GM19438 (cell line): ENCODE measurements around the gene TTC34.
"Not testable (repeated sequence)": the region's sequence is repeated elsewhere in the genome, so short reads cannot be mapped to it uniquely, and the experiment has no call there.

Experiments used
- ATAC-seq: cut with Tn5 transposase; IDR thresholded peaks from one replicate; pipeline ENCODE4 v1.9.1; 2021; ENCODE audit warnings: low read depth; ENCODE audit not compliant: unreplicated experiment

TTC34 gene

DNA sequence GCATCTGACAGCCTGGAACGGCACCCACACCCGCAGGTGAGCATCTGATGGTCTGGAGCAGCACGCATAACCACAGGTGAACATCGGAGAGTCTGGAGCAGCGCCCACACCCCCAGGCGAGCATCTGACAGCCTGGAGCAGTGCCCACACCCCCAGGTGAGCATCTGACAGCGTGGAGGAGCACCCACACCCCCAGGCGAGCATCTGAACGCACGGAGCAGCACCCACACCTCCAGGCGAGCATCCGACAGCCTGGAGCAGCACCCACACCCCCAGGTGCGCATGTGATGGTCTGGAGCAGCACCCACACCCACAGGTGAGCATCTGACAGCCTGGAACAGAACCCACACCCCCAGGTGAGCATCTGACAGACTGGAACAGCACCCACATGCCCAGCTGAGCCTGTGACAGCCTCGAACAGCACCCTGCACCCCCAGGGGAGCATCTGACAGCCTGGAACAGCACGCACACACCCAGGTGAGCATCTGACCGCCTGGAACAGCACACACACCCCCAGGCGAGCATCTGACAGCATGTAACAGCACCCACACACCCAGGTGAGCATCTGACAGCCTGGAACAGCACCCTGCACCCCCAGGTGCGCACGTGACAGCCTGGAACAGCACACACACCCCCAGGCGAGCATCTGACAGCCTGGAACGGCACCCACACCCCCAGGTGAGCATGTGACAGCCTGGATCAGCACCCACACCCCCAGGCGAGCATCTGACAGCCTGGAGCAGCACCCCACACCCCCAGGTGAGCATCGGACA is 115.2 kb downstream of the TTC34 start:
- not testable (repeated sequence) for ATAC-seq

GRCh38 chr1:2685671-2686070 is 115.8 kb downstream of the TTC34 start:
- not testable (repeated sequence) for ATAC-seq

- ATAC-seq: not testable (repeated sequence)
Measured at GRCh38 chr1:2684878-2685277, 116.6 kb downstream of the TTC34 start.

DNA sequence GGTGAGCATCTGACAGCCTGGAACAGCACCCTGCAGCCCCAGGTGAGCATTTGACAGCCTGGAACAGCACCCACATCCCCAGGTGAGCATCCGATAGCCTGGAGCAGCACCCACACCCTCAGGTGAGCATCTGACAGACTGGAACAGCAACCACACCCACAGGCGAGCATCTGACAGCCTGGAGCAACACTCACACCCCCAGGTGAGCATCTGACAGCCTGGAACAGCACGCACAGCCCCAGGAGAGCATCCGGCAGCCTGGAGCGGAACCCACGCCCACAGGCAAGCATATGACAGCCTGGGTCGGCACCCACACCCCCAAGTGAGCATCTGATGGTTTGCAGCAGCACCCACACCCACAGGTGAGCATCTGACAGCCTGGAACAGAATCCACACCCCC is 117.5 kb downstream of the TTC34 start:
- not testable (repeated sequence) for ATAC-seq

DNA sequence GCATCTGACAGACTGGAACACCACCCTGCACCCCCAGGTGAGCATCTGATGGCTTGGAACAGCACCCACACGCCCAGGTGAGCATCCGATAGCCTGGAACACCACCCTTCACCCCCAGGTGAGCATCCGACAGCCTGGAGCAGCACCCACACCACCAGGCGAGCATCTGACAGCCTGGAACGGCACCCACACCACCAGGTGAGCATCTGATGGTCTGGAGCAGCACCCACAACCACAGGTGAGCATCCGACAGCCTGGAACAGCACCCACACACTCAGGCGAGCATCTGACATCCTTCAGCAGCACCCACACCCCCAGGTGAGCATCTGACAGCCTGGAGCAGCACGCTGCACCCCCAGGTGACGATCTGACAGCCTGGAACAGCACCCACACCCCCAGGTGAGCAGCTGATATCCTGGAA is 118.2 kb downstream of the TTC34 start:
- not testable (repeated sequence) for ATAC-seq

GRCh38 chr1:2682879-2683278 is 118.6 kb downstream of the TTC34 start:
- not testable (repeated sequence) for ATAC-seq

DNA sequence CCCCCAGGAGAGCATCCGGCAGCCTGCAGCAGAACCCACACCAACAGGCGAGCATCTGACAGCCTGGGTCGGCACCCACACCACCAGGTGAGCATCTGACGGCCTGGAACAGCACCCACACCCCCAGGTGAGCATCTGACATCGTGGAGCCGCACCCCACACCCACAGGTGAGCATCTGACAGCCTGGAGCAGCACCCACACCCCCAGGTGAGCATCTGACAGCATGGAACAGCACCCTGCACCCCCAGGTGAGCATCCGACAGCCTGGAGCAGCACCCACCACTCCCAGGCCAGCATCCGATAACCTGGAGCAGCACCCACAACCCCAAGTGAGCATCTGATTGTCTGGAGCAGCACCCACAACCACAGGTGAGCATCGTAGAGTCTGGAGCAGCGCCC is 124.8 kb downstream of the TTC34 start:
- not testable (repeated sequence) for ATAC-seq

GRCh38 chr1:2671656-2672055 is 129.8 kb downstream of the TTC34 start:
- not testable (repeated sequence) for ATAC-seq

- ATAC-seq: not testable (repeated sequence)
Measured at GRCh38 chr1:2659806-2660205, 141.7 kb downstream of the TTC34 start.

DNA sequence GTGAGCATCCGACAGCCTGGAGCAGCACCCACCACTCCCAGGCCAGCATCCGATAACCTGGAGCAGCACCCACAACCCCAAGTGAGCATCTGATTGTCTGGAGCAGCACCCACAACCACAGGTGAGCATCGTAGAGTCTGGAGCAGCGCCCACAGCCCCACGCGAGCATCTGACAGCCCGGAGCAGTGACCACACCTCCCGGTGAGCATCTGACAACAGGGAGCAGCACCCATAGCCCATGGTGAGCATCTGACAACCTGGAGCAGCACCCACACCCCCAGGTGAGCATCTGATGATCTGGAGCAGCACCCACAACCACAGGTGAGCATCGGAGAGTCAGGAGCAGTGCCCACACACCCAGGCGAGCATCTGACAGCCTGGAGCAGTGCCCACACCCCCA is 143.6 kb downstream of the TTC34 start:
- not testable (repeated sequence) for ATAC-seq

DNA sequence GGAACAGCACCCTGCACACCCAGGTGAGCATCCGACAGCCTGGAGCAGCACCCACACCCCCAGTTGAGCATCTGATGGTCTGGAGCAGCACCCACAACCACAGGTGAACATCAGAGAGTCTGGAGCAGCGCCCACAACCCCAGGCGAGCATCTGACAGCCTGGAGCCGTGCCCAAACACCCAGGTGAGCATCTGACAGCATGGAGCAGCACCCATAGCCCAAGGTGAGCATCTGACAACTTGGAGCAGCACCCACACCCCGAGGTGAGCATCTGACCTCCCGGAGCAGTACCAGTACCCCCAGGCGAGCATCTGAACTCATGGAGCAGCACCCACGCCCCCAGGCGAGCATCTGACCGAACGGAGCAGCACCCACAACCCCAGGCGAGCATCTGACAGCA is 144.4 kb downstream of the TTC34 start:
- not testable (repeated sequence) for ATAC-seq

GRCh38 chr1:2655598-2656434 is 145.7 kb downstream of the TTC34 start:
- ATAC-seq: not testable (repeated sequence)

GRCh38 chr1:2654443-2654948 is 147.0 kb downstream of the TTC34 start:
- ATAC-seq: not testable (repeated sequence)

GRCh38 chr1:2653741-2654442 is 147.6 kb downstream of the TTC34 start:
- ATAC-seq: not testable (repeated sequence)

- ATAC-seq: not testable (repeated sequence)
Measured at GRCh38 chr1:2652926-2653571, 148.4 kb downstream of the TTC34 start.

DNA sequence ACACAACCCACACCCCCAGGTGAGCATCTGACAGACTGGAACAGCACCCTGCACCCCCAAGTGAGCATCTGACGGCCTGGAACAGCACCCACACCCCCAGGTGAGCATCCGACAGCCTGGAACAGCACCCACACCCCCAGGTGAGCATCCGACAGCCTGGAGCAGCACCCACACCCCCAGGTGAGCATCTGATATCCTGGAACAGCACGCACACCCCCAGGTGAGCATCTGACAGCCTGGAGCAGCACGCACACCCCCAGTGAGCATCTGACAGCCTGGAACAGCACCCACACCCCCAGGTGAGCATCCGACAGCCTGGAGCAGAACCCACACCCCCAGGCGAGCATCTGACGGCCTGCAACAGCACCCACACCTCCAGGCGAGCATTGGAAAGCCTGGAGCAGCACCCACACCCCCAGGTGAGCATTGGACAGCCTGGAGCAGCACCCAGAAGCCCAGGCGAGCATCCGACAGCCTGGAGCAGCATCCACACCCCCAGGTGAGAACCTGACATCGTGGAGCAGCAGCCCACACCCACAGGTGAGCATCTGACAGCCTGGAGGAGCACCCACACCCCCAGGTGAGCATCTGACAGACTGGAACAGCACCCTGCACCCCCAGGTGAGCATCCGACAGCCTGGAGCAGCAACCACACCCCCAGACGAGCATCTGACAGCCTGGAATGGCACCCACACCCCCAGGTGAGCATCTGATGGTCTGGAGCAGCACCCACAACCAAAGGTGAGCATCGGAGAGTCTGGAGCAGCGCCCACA is 149.2 kb downstream of the TTC34 start:
- ATAC-seq: not testable (repeated sequence)

- no peak for ATAC-seq
Measured at GRCh38 chr1:2650967-2651645, 150.4 kb downstream of the TTC34 start.

GRCh38 chr1:2646837-2647236 is 154.7 kb downstream of the TTC34 start:
- ATAC-seq: no peak

DNA sequence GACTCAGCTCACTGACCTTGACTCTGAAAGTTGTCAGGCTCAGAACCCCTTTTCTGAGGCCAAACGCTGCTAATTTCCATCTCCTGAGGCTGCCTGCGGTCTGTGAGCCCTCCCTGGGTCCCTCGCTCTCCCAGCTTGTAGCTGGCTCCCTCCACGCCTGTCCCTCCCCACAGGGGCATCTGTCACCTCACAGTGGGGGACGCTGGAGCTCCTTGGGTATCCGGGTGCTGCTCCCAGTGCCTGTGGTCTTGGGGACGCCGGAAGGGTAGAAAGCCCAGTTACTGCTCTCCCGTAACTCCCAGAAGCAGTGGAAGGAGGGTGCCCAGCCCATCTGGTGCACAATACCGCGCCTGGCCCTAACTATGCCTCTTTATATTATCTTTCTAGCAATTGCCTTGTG is 155.7 kb downstream of the TTC34 start:
- no peak for ATAC-seq
